Activated gamma-delta T cell treated with anti-CD3 and anti-CD28 coated beads, Interleukin-2, amount 50 U/mL, for 16 hours (primary cell): ENCODE results near the gene FGF14.

Source experiments
- DNase-seq: peaks from one replicate; pipeline ENCODE4 v3.0.0-alpha.2; 2020; ENCODE audit warnings: low read depth

The FGF14 gene

GRCh38 chr13:101982903-101983302 lies 418.9 kb downstream of the FGF14 start:
- no peak for DNase-seq

- DNase-seq = no peak
Measured at GRCh38 chr13:101979825-101980224, 422.0 kb downstream of the FGF14 start.

GRCh38 chr13:101978552-101979315 lies 423.1 kb downstream of the FGF14 start:
- no peak for DNase-seq

GRCh38 chr13:101977475-101977874 lies 424.4 kb downstream of the FGF14 start:
- no peak for DNase-seq

- DNase-seq = no peak
Measured at GRCh38 chr13:101972191-101972590, 429.7 kb downstream of the FGF14 start.

- DNase-seq = no peak
Measured at GRCh38 chr13:101970341-101970740, 431.5 kb downstream of the FGF14 start.

- DNase-seq = no peak
Measured at GRCh38 chr13:101967781-101968180, 434.1 kb downstream of the FGF14 start.

GRCh38 chr13:101967216-101967615 lies 434.6 kb downstream of the FGF14 start:
- DNase-seq = no peak

GRCh38 chr13:101965096-101965495 lies 436.8 kb downstream of the FGF14 start:
- DNase-seq = no peak

- DNase-seq = no peak
Measured at GRCh38 chr13:101959016-101959415, 442.8 kb downstream of the FGF14 start.

GRCh38 chr13:101955764-101956163 lies 446.1 kb downstream of the FGF14 start:
- DNase-seq = no peak

GRCh38 chr13:101951114-101951513 lies 450.7 kb downstream of the FGF14 start:
- no peak for DNase-seq

- DNase-seq = no peak
Measured at GRCh38 chr13:101949681-101950080, 452.2 kb downstream of the FGF14 start.

GRCh38 chr13:101946401-101946800 lies 455.4 kb downstream of the FGF14 start:
- no peak for DNase-seq

- DNase-seq = no peak
Measured at GRCh38 chr13:101945435-101945834, 456.4 kb downstream of the FGF14 start.

GRCh38 chr13:101944521-101944920 lies 457.3 kb downstream of the FGF14 start:
- no peak for DNase-seq

GRCh38 chr13:101942535-101943157 lies 459.2 kb downstream of the FGF14 start:
- no peak for DNase-seq

GRCh38 chr13:101942038-101942437 lies 459.8 kb downstream of the FGF14 start:
- DNase-seq = no peak

- DNase-seq = no peak
Measured at GRCh38 chr13:101941095-101941783, 460.6 kb downstream of the FGF14 start.

GRCh38 chr13:101939370-101939769 lies 462.5 kb downstream of the FGF14 start:
- DNase-seq = no peak

GRCh38 chr13:101935828-101936227 lies 466.0 kb downstream of the FGF14 start:
- DNase-seq = no peak

- DNase-seq = no peak
Measured at GRCh38 chr13:101931186-101931585, 470.7 kb downstream of the FGF14 start.

GRCh38 chr13:101930331-101930730 lies 471.5 kb downstream of the FGF14 start:
- DNase-seq = no peak
